HCT116 (cell line): Measurements from ENCODE around the gene A1CF. TPM values are rescaled to one million over a fixed set of nuclear protein-coding genes. Genes with fewer than 3 reads are reported as not detected.

Source experiments
- ATAC-seq: fragments of 200-7000 bp; cut with Tn5 transposase; 2 replicates; pipeline ENCODE4 v1.9.1; 2020; ENCODE audit warnings: mild to moderate bottlenecking, moderate library complexity
- BruUV-seq: library from RNA; stranded (reverse); fragments of 400-500 nt; replicated peaks from 2 replicates; lab custom pipeline; 2021; lab: Mats Ljungman, UMichigan
- CTCF ChIA-PET: fragments of 300-600 bp; sonication (Branson Sonifier 250); formaldehyde crosslinking; loops from one replicate; lab custom pipeline; 2021; ENCODE audit warnings: antibody characterized with exemption; lab: Charles Lee
- POLR2A ChIA-PET: fragments of 300-600, 350-600 bp; sonication (Branson Sonifier 250); formaldehyde crosslinking; loops from one replicate; lab custom pipeline; 2021; ENCODE audit warnings: antibody characterized with exemption; lab: Charles Lee
- RAD21 ChIA-PET, 2 experiments: fragments of 300-600 bp; sonication (Branson Sonifier 250); formaldehyde crosslinking; loops; one replicate each; lab custom pipeline; 2023; ENCODE audit warnings: low total read pairs in 2 of 2; ENCODE audit not compliant: uncharacterized antibody in 2 of 2, unreplicated experiment in 2 of 2, low non-redundant PET in 1 of 2; lab: Charles Lee
- DNase-seq: peaks from one replicate; pipeline ENCODE4 v3.0.0-alpha.2; 2010; ENCODE audit warnings: low read depth, low spot score
- H2AFZ ChIP-seq: fragments of 200-600 bp; shearing (Covaris generic), sonication (generic); 2 replicates; pipeline ENCODE4 v1.6.1; 2017; ENCODE audit warnings: low read depth, mixed run types, mixed read lengths, antibody characterized with exemption, low read length; ENCODE audit not compliant: poor library complexity, severe bottlenecking
- H3K27ac ChIP-seq: 2 replicates; pipeline ENCODE4 v1.5.1; 2012; ENCODE audit warnings: low read depth, low read length
- H3K27me3 ChIP-seq: fragments of 200-600 bp; sonication (generic); 2 replicates; pipeline ENCODE4 v1.6.1; 2016; ENCODE audit warnings: mixed run types, low read length, mixed read lengths; ENCODE audit not compliant: insufficient read depth
- H3K36me3 ChIP-seq, 2 experiments: fragments of 200-500 bp in 1 of 2; fragments of 200-600 bp in 1 of 2; sonication (Bioruptor generic) in 1 of 2; sonication (generic) in 1 of 2; 2 replicates each; pipeline versions ENCODE4 v1.5.1 to v1.6.1; 2014 to 2016; ENCODE audit warnings: low read length in 2 of 2, inconsistent platforms in 1 of 2, mixed read lengths in 1 of 2, mixed run types in 1 of 2; ENCODE audit not compliant: insufficient read depth in 2 of 2, control insufficient read depth in 1 of 2
- H3K4me1 ChIP-seq, 2 experiments: fragments of 200-600 bp in 1 of 2; sonication (generic) in 1 of 2; 2 replicates each; pipeline versions ENCODE4 v1.5.1 to v1.6.1; 2012 to 2017; ENCODE audit warnings: low read length in 2 of 2, inconsistent platforms in 1 of 2, mild to moderate bottlenecking in 1 of 2, mixed read lengths in 1 of 2, mixed run types in 1 of 2, moderate library complexity in 1 of 2; ENCODE audit not compliant: insufficient read depth in 2 of 2, control insufficient read depth in 1 of 2
- H3K4me2 ChIP-seq: fragments of 200-600 bp; sonication (generic); 2 replicates; pipeline ENCODE4 v1.6.1; 2017; ENCODE audit warnings: mixed run types, low read length, mixed read lengths
- H3K4me3 ChIP-seq, 2 experiments: fragments of 200-600 bp in 1 of 2; sonication (generic) in 1 of 2; replicated peaks in 1 of 2; 2 replicates each; pipeline ENCODE4 v1.5.1; 2011 to 2016; ENCODE audit warnings: low read length in 2 of 2, control low read depth in 1 of 2, low read depth in 1 of 2, mild to moderate bottlenecking in 1 of 2, mixed read lengths in 1 of 2, mixed run types in 1 of 2
- H3K79me2 ChIP-seq: fragments of 200-600 bp; sonication (generic); 2 replicates; pipeline ENCODE4 v1.6.1; 2017; ENCODE audit warnings: mild to moderate bottlenecking, mixed run types, low read length, moderate library complexity, mixed read lengths; ENCODE audit not compliant: insufficient read depth
- H3K9ac ChIP-seq: fragments of 200-600 bp; sonication (generic); 2 replicates; pipeline ENCODE4 v1.6.1; 2016; ENCODE audit warnings: low read length, mixed read lengths
- H3K9me2 ChIP-seq: fragments of 200-600 bp; sonication (generic), shearing (Covaris generic); 2 replicates; pipeline ENCODE4 v1.6.1; 2017; ENCODE audit warnings: mixed run types, mild to moderate bottlenecking, moderate library complexity; ENCODE audit not compliant: insufficient read depth
- H3K9me3 ChIP-seq, 2 experiments: fragments of 200-500 bp in 1 of 2; fragments of 200-600 bp in 1 of 2; sonication (Bioruptor generic) in 1 of 2; sonication (generic) in 1 of 2; 2 replicates each; pipeline ENCODE4 v1.6.1; 2014 to 2017; ENCODE audit warnings: low read length in 2 of 2, mixed read lengths in 2 of 2, inconsistent platforms in 1 of 2, low read depth in 1 of 2, mild to moderate bottlenecking in 1 of 2, mixed run types in 1 of 2, moderate library complexity in 1 of 2; ENCODE audit not compliant: control insufficient read depth in 1 of 2, insufficient read depth in 1 of 2
- H4K20me1 ChIP-seq: fragments of 200-600 bp; sonication (generic), shearing (Covaris generic); 2 replicates; pipeline ENCODE4 v1.6.1; 2017; ENCODE audit warnings: mixed run types, mild to moderate bottlenecking, moderate library complexity; ENCODE audit not compliant: insufficient read depth
- CBX3 ChIP-seq: IDR thresholded peaks from 2 replicates; pipeline ENCODE4 v1.6.1; 2012; ENCODE audit warnings: low read depth
- CEBPB ChIP-seq: IDR thresholded peaks from 2 replicates; pipeline ENCODE4 v1.6.1; 2012; ENCODE audit warnings: low read depth
- EGR1 ChIP-seq: IDR thresholded peaks from 2 replicates; pipeline ENCODE4 v1.6.1; 2012; ENCODE audit warnings: low read depth
- ELF1 ChIP-seq: IDR thresholded peaks from 2 replicates; pipeline ENCODE4 v1.6.1; 2012; ENCODE audit warnings: low read depth, borderline replicate concordance
- EZH2 ChIP-seq: fragments of 200-600 bp; sonication (generic); IDR thresholded peaks from 2 replicates; pipeline ENCODE4 v1.6.1; 2017; ENCODE audit warnings: antibody characterized with exemption, mixed run types
- EZH2phosphoT487 ChIP-seq: fragments of 200-600 bp; IDR thresholded peaks from 2 replicates; pipeline ENCODE4 v1.6.1; 2018; ENCODE audit warnings: antibody characterized with exemption, borderline replicate concordance
- FOSL1 ChIP-seq: IDR thresholded peaks from 2 replicates; pipeline ENCODE4 v1.6.1; 2012; ENCODE audit warnings: low read depth
- POLR2A ChIP-seq: IDR thresholded peaks from 2 replicates; pipeline ENCODE4 v1.7.0; 2011; ENCODE audit warnings: borderline replicate concordance; ENCODE audit not compliant: insufficient read depth, insufficient read length; ENCODE audit errors: extremely low read depth
- POLR2AphosphoS5 ChIP-seq: IDR thresholded peaks from 2 replicates; pipeline ENCODE4 v1.6.1; 2011; ENCODE audit warnings: mild to moderate bottlenecking, low read depth, low read length, moderate library complexity
- RAD21 ChIP-seq: IDR thresholded peaks from 2 replicates; pipeline ENCODE4 v1.6.1; 2012; ENCODE audit warnings: low read depth, mild to moderate bottlenecking
- SIN3A ChIP-seq: IDR thresholded peaks from 2 replicates; pipeline ENCODE4 v1.6.1; 2012; ENCODE audit warnings: low read depth
- SRF ChIP-seq: IDR thresholded peaks from 2 replicates; pipeline ENCODE4 v1.6.1; 2012; ENCODE audit warnings: low read depth
- ZFX ChIP-seq: fragments of 450-650 bp; IDR thresholded peaks from 2 replicates; pipeline ENCODE4 v1.6.1; 2017
- intact Hi-C: fragments of 100-400 bp; cut with micrococcal nuclease; formaldehyde crosslinking; loops from 2 replicates; pipeline ENCODE4 v1.10.0; 2022
- total RNA-seq: library from RNA; stranded (reverse); gene quantifications from one replicate; pipeline ENCODE4 v1.2.1, GENCODE V29; 2021; ENCODE audit not compliant: unreplicated experiment
- TF ChIP-seq, protein P1 (sequence below): IDR thresholded peaks from 2 replicates; pipeline ENCODE4 v1.6.1; 2011; ENCODE audit warnings: mild to moderate bottlenecking, low read length, moderate library complexity; ENCODE audit not compliant: insufficient replicate concordance; ENCODE audit errors: extremely low read depth

The A1CF gene
- total RNA-seq, 1 experiment from 2014 or later: 0.30 TPM

DNA sequence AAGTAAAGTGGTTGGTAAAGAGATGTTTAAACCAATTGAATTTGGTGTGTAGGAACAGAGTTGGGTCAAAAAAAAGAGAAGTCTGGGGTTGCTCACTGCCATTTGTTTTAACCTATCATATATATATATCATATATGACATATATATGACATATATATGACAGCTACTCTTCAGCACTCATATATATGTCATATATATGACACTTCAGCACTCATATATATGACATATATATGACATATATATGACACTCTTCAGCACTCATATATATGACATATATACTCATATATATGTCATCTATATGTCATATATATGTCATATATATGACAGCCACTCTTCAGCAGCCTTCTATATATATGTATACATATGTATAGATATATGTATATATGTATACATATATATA lies 8.9 kb upstream of the A1CF start:
- Histone ChIP-seq H3K4me2 (no peak overlapping the region), H3K9me3 (no peaks in the 10 kb centered on the region), H3K36me3 (no peaks in the 10 kb centered on the region), H3K79me2 (no peaks in the 10 kb centered on the region), H3K27ac (no peak overlapping the region), H3K27me3 (no peaks in the 10 kb centered on the region), H3K4me1 (no peaks in the 10 kb centered on the region), H4K20me1 (no peaks in the 10 kb centered on the region), H3K4me3 (no peak overlapping the region), H3K9me2 (0 out of 2 replicates have a peak, but pooled peaks cover 6% of the 10 kb centered on the region), H3K9ac (no peak overlapping the region), H2AFZ (no peak overlapping the region)
- intact Hi-C loops: no loop called here
- POLR2A ChIA-PET: no interaction called here
- no peak for TF ChIP-seq CBX3
- no peak for TF ChIP-seq CEBPB
- no peak for TF ChIP-seq SRF
- TF ChIP-seq EZH2phosphoT487: no peak
- TF ChIP-seq FOSL1: no peak
- no peak for TF ChIP-seq EZH2
- no peak for TF ChIP-seq SIN3A
- TF ChIP-seq ELF1: no peak
- no peak for TF ChIP-seq POLR2A
- TF ChIP-seq RAD21: no peak
- TF ChIP-seq ZFX: no peak
- no peak for TF ChIP-seq POLR2AphosphoS5
- no peak for TF ChIP-seq EGR1
- TF ChIP-seq, protein P1, sequence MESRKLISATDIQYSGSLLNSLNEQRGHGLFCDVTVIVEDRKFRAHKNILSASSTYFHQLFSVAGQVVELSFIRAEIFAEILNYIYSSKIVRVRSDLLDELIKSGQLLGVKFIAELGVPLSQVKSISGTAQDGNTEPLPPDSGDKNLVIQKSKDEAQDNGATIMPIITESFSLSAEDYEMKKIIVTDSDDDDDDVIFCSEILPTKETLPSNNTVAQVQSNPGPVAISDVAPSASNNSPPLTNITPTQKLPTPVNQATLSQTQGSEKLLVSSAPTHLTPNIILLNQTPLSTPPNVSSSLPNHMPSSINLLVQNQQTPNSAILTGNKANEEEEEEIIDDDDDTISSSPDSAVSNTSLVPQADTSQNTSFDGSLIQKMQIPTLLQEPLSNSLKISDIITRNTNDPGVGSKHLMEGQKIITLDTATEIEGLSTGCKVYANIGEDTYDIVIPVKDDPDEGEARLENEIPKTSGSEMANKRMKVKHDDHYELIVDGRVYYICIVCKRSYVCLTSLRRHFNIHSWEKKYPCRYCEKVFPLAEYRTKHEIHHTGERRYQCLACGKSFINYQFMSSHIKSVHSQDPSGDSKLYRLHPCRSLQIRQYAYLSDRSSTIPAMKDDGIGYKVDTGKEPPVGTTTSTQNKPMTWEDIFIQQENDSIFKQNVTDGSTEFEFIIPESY: no peak
- ATAC-seq (no peak), DNase-seq (no peak)
- CTCF ChIA-PET: no interaction called here
- RAD21 ChIA-PET: no interaction called here
- BruUV-seq: no TSS peak
